Measurements from ENCODE around the gene SDK1.

GRCh38 chr7:4056552-4057288 lies 755.7 kb downstream of the SDK1 start:
- TF ChIP-seq CTCF (IDR thresholded peaks at IDR 0.05) (no peak), POLR2AphosphoS5 (IDR thresholded peaks at IDR 0.05) (no peak)
